Upper lobe of left lung (tissue), 4 donors: Measurements from ENCODE around the gene ZNF616.

Experiments
- POLR2A ChIP-seq, 4 donors: fragments of 450-650 bp; IDR thresholded peaks; one replicate each; pipeline ENCODE4 v1.5.1; 2016 to 2017; ENCODE audit warnings: antibody characterized with exemption in 4 of 4, mild to moderate bottlenecking in 2 of 4
- TF ChIP-seq, protein P1 (sequence below), 6 experiments: fragments of 450-650 bp in 4 of 6; fragments of 200-600 bp in 2 of 6; sonication (generic) in 2 of 6; IDR thresholded peaks; one replicate each; pipeline ENCODE4 v1.5.1; 2016 to 2019; ENCODE audit warnings: antibody characterized with exemption in 6 of 6

- TF ChIP-seq POLR2A (IDR thresholded peaks at IDR 0.05) = no peak
- TF ChIP-seq, protein P1, sequence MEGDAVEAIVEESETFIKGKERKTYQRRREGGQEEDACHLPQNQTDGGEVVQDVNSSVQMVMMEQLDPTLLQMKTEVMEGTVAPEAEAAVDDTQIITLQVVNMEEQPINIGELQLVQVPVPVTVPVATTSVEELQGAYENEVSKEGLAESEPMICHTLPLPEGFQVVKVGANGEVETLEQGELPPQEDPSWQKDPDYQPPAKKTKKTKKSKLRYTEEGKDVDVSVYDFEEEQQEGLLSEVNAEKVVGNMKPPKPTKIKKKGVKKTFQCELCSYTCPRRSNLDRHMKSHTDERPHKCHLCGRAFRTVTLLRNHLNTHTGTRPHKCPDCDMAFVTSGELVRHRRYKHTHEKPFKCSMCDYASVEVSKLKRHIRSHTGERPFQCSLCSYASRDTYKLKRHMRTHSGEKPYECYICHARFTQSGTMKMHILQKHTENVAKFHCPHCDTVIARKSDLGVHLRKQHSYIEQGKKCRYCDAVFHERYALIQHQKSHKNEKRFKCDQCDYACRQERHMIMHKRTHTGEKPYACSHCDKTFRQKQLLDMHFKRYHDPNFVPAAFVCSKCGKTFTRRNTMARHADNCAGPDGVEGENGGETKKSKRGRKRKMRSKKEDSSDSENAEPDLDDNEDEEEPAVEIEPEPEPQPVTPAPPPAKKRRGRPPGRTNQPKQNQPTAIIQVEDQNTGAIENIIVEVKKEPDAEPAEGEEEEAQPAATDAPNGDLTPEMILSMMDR (IDR thresholded peaks at IDR 0.05) = no peak
Observed at GRCh38 chr19:52065399-52065798, 74.3 kb downstream of the ZNF616 start.
